GM23338 (cell line): ENCODE measurements around the gene PEA15. TPM values are rescaled to one million over a fixed set of nuclear protein-coding genes. Genes with fewer than 3 reads are reported as not detected.

Experiments used
- ATAC-seq: fragments of 200-7000 bp; cut with Tn5 transposase; 3 replicates; pipeline ENCODE4 v1.9.1; 2020
- DNase-seq: peaks from one replicate; pipeline ENCODE4 v3.0.0-alpha.2; 2015; ENCODE audit warnings: low spot score
- H2AFZ ChIP-seq: fragments of 200-600 bp; sonication (generic); 2 replicates; pipeline ENCODE4 v1.8.0; 2016; ENCODE audit warnings: antibody characterized with exemption, mild to moderate bottlenecking, moderate library complexity
- H3F3A ChIP-seq: fragments of 200-600 bp; sonication (generic); replicated peaks from 2 replicates; pipeline ENCODE4 v1.8.0; 2017; ENCODE audit warnings: antibody characterized with exemption, mixed run types, low read depth
- H3K27ac ChIP-seq: fragments of 200-600 bp; sonication (generic); 2 replicates; pipeline ENCODE4 v1.6.1; 2016; ENCODE audit warnings: low read depth
- H3K27me3 ChIP-seq: fragments of 200-600 bp; sonication (generic); 2 replicates; pipeline ENCODE4 v1.8.0; 2016; ENCODE audit warnings: mild to moderate bottlenecking, mixed run types, moderate library complexity; ENCODE audit not compliant: insufficient read depth
- H3K36me3 ChIP-seq: fragments of 200-600 bp; sonication (generic); 2 replicates; pipeline ENCODE4 v1.8.0; 2016; ENCODE audit warnings: mild to moderate bottlenecking; ENCODE audit not compliant: insufficient read depth
- H3K4me1 ChIP-seq: fragments of 200-600 bp; sonication (generic); 2 replicates; pipeline ENCODE4 v1.8.0; 2016; ENCODE audit warnings: mild to moderate bottlenecking, moderate library complexity; ENCODE audit not compliant: insufficient read depth
- H3K4me2 ChIP-seq: fragments of 200-600 bp; sonication (generic); 2 replicates; pipeline ENCODE4 v1.7.1; 2017; ENCODE audit warnings: mixed run types
- H3K4me3 ChIP-seq: fragments of 200-600 bp; sonication (generic); 2 replicates; pipeline ENCODE4 v1.6.1; 2016; ENCODE audit warnings: mixed run types
- H3K79me2 ChIP-seq: fragments of 200-600 bp; sonication (generic); replicated peaks from 2 replicates; pipeline ENCODE4 v1.8.0; 2017; ENCODE audit warnings: mild to moderate bottlenecking; ENCODE audit not compliant: insufficient read depth
- H3K9me2 ChIP-seq: fragments of 200-600 bp; sonication (generic); 2 replicates; pipeline ENCODE4 v1.8.0; 2017; ENCODE audit not compliant: insufficient read depth
- H4K20me1 ChIP-seq: fragments of 200-600 bp; sonication (generic); replicated peaks from 2 replicates; pipeline ENCODE4 v1.8.0; 2017; ENCODE audit warnings: mild to moderate bottlenecking; ENCODE audit not compliant: insufficient read depth
- H3K27ac Mint-ChIP-seq: 2 replicates; pipeline ENCODE4 v1.8.0; 2020; ENCODE audit warnings: inconsistent platforms, mild to moderate bottlenecking, moderate library complexity, mixed read lengths
- H3K27me3 Mint-ChIP-seq: 3 replicates; pipeline ENCODE4 v1.8.0; 2022; ENCODE audit warnings: low read depth, mild to moderate bottlenecking, moderate library complexity, mixed read lengths, inconsistent platforms; ENCODE audit not compliant: insufficient read depth, poor library complexity
- H3K36me3 Mint-ChIP-seq: 3 replicates; pipeline ENCODE4 v1.8.0; 2021; ENCODE audit warnings: low read depth, mild to moderate bottlenecking, inconsistent platforms, moderate library complexity, mixed read lengths
- H3K4me1 Mint-ChIP-seq: 3 replicates; pipeline ENCODE4 v1.8.0; 2020; ENCODE audit warnings: mild to moderate bottlenecking, inconsistent platforms, mixed read lengths
- H3K4me3 Mint-ChIP-seq: 3 replicates; pipeline ENCODE4 v1.8.0; 2021; ENCODE audit warnings: moderate library complexity, mild to moderate bottlenecking, inconsistent platforms, mixed read lengths
- H3K9me3 Mint-ChIP-seq: 3 replicates; pipeline ENCODE4 v1.8.0; 2020; ENCODE audit warnings: moderate library complexity, mild to moderate bottlenecking, inconsistent platforms, mixed read lengths
- CREB1 ChIP-seq: fragments of 250-450 bp; sonication (Bioruptor Pico); IDR thresholded peaks from 2 replicates; pipeline ENCODE4 v1.5.0; 2020; ENCODE audit warnings: low read depth, mild to moderate bottlenecking, moderate library complexity
- CTCF ChIP-seq, 2 experiments: fragments of 200-600 bp in 1 of 2; sonication (generic) in 1 of 2; conservative IDR thresholded peaks; 2 replicates each; pipeline versions ENCODE4 v1.5.1 to v1.6.1; 2016 to 2017; ENCODE audit warnings: antibody characterized with exemption in 2 of 2, low read depth in 2 of 2, mild to moderate bottlenecking in 2 of 2, moderate library complexity in 1 of 2
- EZH2phosphoT487 ChIP-seq: fragments of 200-600 bp; sonication (generic); IDR thresholded peaks from one replicate; pipeline ENCODE4 v1.8.1; 2018; ENCODE audit warnings: antibody characterized with exemption; ENCODE audit not compliant: unreplicated experiment
- JUNB ChIP-seq: IDR thresholded peaks from one replicate; pipeline ENCODE4 v1.6.1; 2016; ENCODE audit warnings: antibody characterized with exemption; ENCODE audit not compliant: unreplicated experiment
- STAT1 ChIP-seq: IDR thresholded peaks from one replicate; pipeline ENCODE4 v1.6.1; 2016; ENCODE audit warnings: antibody characterized with exemption; ENCODE audit not compliant: unreplicated experiment
- ZNF114 ChIP-seq: fragments of 250-450 bp; sonication (Bioruptor Pico); IDR thresholded peaks from 2 replicates; pipeline ENCODE4 v1.5.0; 2020; ENCODE audit warnings: mild to moderate bottlenecking, moderate library complexity
- ZNF331 ChIP-seq: fragments of 250-450 bp; sonication (Bioruptor Pico); IDR thresholded peaks from 2 replicates; pipeline ENCODE4 v1.5.0; 2020; ENCODE audit warnings: low read depth, mild to moderate bottlenecking, moderate library complexity
- ZNF462 ChIP-seq: fragments of 250-450 bp; sonication (Bioruptor Pico); IDR thresholded peaks from 2 replicates; pipeline ENCODE4 v1.5.0; 2020; ENCODE audit warnings: mild to moderate bottlenecking, moderate library complexity
- polyA plus RNA-seq: library from polyadenylated mRNA; unstranded; fragments of >200 nt; fragmentation: Nextera tagmentation; extraction: Ambion mirVana; gene quantifications from 2 replicates; pipeline ENCODE4 v1.2.1, GENCODE V29; 2016
- total RNA-seq: library from RNA; depleted of rRNA; stranded (reverse); fragments of >200 nt; shearing (Covaris generic); gene quantifications from 2 replicates; pipeline ENCODE4 v1.2.3, GENCODE V29; 2014

The PEA15 gene
- total and polyA plus RNA-seq, 2 experiments from 2014 or later, result 60.3 to 80.8 TPM

GRCh38 chr1:160251687-160252526 lies 46.7 kb downstream of the PEA15 start:
- Histone ChIP-seq H4K20me1 (peaks cover 20% of the 10 kb centered on the region; the same call in 1 of the 2 replicates), H3K4me1 (peaks cover 5% of the 10 kb centered on the region; the same call in 1 of the 2 replicates), H3K79me2 (peaks cover 73% of the 10 kb centered on the region), H3K27me3 (no peaks in the 10 kb centered on the region), H3F3A (no peaks in the 10 kb centered on the region), H3K4me2 (no peak overlapping the region), H3K36me3 (peaks cover 4% of the 10 kb centered on the region), H3K4me3 (no peak overlapping the region), H3K9me2 (no peaks in the 10 kb centered on the region), H2AFZ (no peak overlapping the region), H3K27ac (peak overlapping the region; percentile 15; the same call in 1 of the 2 replicates)
- peak; percentile 99 for ATAC-seq
- Mint-ChIP-seq H3K4me3 (no peak overlapping the region), H3K4me1 (peaks cover 5% of the 10 kb centered on the region; the same call in 2 of the 3 replicates), H3K9me3 (no peaks in the 10 kb centered on the region), H3K36me3 (peaks cover 17% of the 10 kb centered on the region; the same call in 2 of the 3 replicates), H3K27me3 (peaks cover 4% of the 10 kb centered on the region), H3K27ac (peak overlapping the region; percentile 32; the same call in 1 of the 2 replicates)
- DNase-seq, result peak; percentile 90
- TF ChIP-seq EZH2phosphoT487, result no peak
- peak; percentile 87 to 96 for TF ChIP-seq CTCF (conservative IDR thresholded peaks at IDR 0.05; ENCODE audit: low read depth in 2 of 2)

DNA sequence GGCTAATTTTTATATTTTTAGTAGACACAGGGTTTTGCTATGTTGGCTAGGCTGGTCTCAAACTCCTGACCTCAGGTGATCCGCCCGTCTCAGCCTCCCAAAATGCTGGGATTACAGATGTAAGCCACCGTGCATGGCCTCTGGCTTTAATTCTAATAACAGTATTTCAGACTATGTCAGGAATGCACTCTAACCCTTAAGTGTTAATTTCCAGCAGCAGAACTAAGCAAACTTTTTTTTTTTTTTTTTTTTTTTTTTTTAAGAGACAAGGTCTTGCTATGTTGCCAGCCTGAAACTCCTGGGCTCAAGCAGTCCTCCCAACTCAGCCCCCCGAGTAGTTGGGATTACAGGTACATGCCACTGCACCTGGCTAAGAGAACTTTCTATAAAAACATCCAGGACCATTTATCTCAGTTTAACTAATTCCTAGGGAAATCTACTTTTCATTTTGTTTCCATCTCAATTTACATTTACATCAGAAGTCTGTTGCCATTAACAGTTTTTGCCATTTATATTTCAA lies 50.7 kb downstream of the PEA15 start:
- no peak overlapping the region for H3K27ac ChIP-seq
- H3F3A ChIP-seq, result no peaks in the 10 kb centered on the region
- ATAC-seq (no peak), DNase-seq (no peak)
- H3K36me3 Mint-ChIP-seq, result peaks cover 21% of the 10 kb centered on the region; the same call in 2 of the 3 replicates
- H3K4me3 Mint-ChIP-seq, result no peak overlapping the region
- no peak overlapping the region for H2AFZ ChIP-seq
- H3K9me3 Mint-ChIP-seq, result no peaks in the 10 kb centered on the region
- H3K27ac Mint-ChIP-seq, result no peak overlapping the region
- H4K20me1 ChIP-seq, result 0 out of 2 replicates have a peak, but pooled peaks cover 4% of the 10 kb centered on the region
- H3K27me3 ChIP-seq, result no peaks in the 10 kb centered on the region
- peaks cover 2% of the 10 kb centered on the region for H3K27me3 Mint-ChIP-seq
- peaks cover 24% of the 10 kb centered on the region for H3K4me1 Mint-ChIP-seq
- H3K79me2 ChIP-seq, result peaks cover 71% of the 10 kb centered on the region
- peaks cover 10% of the 10 kb centered on the region for H3K4me1 ChIP-seq
- no peaks in the 10 kb centered on the region for H3K9me2 ChIP-seq
- H3K4me2 ChIP-seq, result no peak overlapping the region
- peaks cover 4% of the 10 kb centered on the region for H3K36me3 ChIP-seq
- H3K4me3 ChIP-seq, result no peak overlapping the region
- TF ChIP-seq CREB1, result no peak
- TF ChIP-seq STAT1, result no peak
- no peak for TF ChIP-seq ZNF331 (CRISPR knock-in tag)
- no peak for TF ChIP-seq ZNF114
- no peak for TF ChIP-seq JUNB
- no peak for TF ChIP-seq ZNF462
